GM21576 (cell line): ENCODE results near the gene SEMA3D.

Experiments used
- ATAC-seq: cut with Tn5 transposase; IDR thresholded peaks from one replicate; pipeline ENCODE4 v1.9.1; 2021; ENCODE audit warnings: mild to moderate bottlenecking, moderate library complexity; ENCODE audit not compliant: unreplicated experiment

Gene SEMA3D

GRCh38 chr7:85081846-85082245 is 105.0 kb downstream of the SEMA3D start:
- ATAC-seq: no peak

GRCh38 chr7:85081392-85081791 is 105.5 kb downstream of the SEMA3D start:
- ATAC-seq: no peak

- no peak for ATAC-seq
These were observed 107.4 kb downstream of the SEMA3D start for GRCh38 chr7:85079434-85079833.

GRCh38 chr7:85078181-85078580 is 108.7 kb downstream of the SEMA3D start:
- ATAC-seq: no peak

- no peak for ATAC-seq
These were observed 111.0 kb downstream of the SEMA3D start for GRCh38 chr7:85075864-85076263.

GRCh38 chr7:85074992-85075391 is 111.9 kb downstream of the SEMA3D start:
- no peak for ATAC-seq

GRCh38 chr7:85074016-85074415 is 112.8 kb downstream of the SEMA3D start:
- no peak for ATAC-seq

GRCh38 chr7:85070967-85071628 is 115.8 kb downstream of the SEMA3D start:
- ATAC-seq: no peak

GRCh38 chr7:85068799-85069198 is 118.1 kb downstream of the SEMA3D start:
- no peak for ATAC-seq

- ATAC-seq: no peak
These were observed 119.5 kb downstream of the SEMA3D start for GRCh38 chr7:85067371-85067770.

GRCh38 chr7:85065888-85066485 is 120.9 kb downstream of the SEMA3D start:
- ATAC-seq: no peak

GRCh38 chr7:85065306-85065705 is 121.5 kb downstream of the SEMA3D start:
- ATAC-seq: no peak

GRCh38 chr7:85062651-85063050 is 124.2 kb downstream of the SEMA3D start:
- ATAC-seq: no peak

GRCh38 chr7:85061456-85061855 is 125.4 kb downstream of the SEMA3D start:
- no peak for ATAC-seq

- no peak for ATAC-seq
These were observed 126.2 kb downstream of the SEMA3D start for GRCh38 chr7:85060696-85061095.

GRCh38 chr7:85055906-85056305 is 130.9 kb downstream of the SEMA3D start:
- ATAC-seq: no peak

- no peak for ATAC-seq
These were observed 131.7 kb downstream of the SEMA3D start for GRCh38 chr7:85055196-85055595.

- ATAC-seq: no peak
These were observed 132.6 kb downstream of the SEMA3D start for GRCh38 chr7:85054306-85054705.

- ATAC-seq: no peak
These were observed 134.0 kb downstream of the SEMA3D start for GRCh38 chr7:85052894-85053293.

- no peak for ATAC-seq
These were observed 134.7 kb downstream of the SEMA3D start for GRCh38 chr7:85052056-85052737.

GRCh38 chr7:85046534-85046933 is 140.3 kb downstream of the SEMA3D start:
- ATAC-seq: no peak

- peak; percentile 47 for ATAC-seq
These were observed 145.1 kb downstream of the SEMA3D start for GRCh38 chr7:85041605-85042216.
